HG03558 (cell line): ENCODE measurements around the gene ACVR1B.
"Not testable (repeated sequence)": the region's sequence is repeated elsewhere in the genome, so short reads cannot be mapped to it uniquely, and the experiment has no call there.

Experiments used
- ATAC-seq: cut with Tn5 transposase; IDR thresholded peaks from one replicate; pipeline ENCODE4 v1.9.1; 2021; ENCODE audit warnings: moderate number of reproducible peaks; ENCODE audit not compliant: unreplicated experiment; ENCODE audit errors: extremely low read depth

ACVR1B gene

DNA sequence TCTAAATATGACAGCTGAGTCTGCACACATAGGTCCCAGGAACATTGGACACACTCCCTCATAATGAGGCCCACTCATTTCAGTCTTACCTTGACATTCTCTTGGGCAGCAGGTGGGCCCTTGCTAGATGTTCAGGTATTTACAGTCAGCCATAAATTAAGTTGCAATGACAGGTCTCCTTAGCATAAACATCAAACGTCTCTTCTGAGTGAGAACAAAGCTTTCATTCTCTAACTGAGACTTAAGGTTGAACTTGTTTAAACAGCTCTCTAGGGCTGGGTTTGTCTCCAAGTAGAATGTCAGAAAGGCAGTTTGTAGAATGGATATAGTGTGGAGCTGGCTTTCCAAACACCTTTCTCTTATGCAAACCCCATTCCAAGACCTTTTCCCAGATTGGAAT lies 10.3 kb downstream of the ACVR1B start:
- ATAC-seq: no peak

DNA sequence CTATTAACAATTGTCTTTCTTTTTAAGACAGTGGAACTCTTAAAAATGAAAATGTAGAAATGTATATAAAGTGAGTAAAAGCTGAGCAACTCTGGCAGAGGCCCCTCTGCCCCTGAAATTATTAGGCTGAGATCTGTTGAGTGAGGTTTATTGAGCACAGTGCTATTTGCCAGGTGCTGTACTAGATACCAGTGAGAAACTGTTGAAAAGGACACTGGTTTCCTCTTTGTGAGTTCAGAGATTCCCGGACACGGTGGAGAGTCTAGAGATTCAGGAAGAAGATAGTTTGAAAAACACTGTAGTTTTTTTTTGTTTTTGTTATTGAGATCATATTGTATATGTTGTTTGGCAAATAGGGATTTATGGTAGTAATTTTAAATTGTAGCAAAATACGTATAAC lies 11.2 kb downstream of the ACVR1B start:
- ATAC-seq: no peak

DNA sequence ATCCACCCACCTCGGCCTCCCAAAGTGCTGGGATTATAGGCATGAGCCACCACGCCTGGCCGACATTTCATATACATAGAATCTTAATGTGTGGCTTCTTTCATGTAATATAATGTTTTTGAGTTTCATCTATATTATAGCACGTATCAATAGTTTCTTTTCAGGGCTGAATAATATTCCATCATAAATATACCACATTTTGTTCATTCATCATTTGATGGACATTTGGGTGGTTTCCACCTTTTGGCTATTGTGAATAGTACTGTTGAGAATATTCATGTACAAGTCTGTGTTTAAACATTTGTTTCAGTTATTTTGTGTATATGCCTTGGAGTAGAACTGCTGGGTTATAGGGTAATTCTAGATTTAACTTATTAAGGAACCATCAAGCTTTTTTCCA lies 12.0 kb downstream of the ACVR1B start:
- ATAC-seq: no peak

DNA sequence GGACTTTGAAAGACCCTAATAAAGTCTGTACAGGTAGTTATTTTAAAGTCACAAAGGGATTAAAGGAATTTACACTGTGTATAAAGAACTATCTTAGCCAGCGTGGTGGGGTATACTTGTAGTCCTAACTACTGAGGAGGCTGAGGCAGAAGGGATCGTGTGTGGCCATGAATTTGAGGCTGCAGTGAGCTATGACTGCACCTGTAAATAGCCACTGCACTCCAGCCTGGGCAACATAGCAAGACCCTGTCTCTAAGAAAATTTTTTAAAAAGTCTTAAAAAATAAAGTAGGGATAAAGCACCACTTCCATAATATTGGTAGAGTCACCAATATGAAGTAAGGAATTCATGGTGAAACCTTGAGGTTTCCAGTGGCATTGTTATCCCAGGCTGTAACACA lies 18.1 kb downstream of the ACVR1B start:
- ATAC-seq: no peak

DNA sequence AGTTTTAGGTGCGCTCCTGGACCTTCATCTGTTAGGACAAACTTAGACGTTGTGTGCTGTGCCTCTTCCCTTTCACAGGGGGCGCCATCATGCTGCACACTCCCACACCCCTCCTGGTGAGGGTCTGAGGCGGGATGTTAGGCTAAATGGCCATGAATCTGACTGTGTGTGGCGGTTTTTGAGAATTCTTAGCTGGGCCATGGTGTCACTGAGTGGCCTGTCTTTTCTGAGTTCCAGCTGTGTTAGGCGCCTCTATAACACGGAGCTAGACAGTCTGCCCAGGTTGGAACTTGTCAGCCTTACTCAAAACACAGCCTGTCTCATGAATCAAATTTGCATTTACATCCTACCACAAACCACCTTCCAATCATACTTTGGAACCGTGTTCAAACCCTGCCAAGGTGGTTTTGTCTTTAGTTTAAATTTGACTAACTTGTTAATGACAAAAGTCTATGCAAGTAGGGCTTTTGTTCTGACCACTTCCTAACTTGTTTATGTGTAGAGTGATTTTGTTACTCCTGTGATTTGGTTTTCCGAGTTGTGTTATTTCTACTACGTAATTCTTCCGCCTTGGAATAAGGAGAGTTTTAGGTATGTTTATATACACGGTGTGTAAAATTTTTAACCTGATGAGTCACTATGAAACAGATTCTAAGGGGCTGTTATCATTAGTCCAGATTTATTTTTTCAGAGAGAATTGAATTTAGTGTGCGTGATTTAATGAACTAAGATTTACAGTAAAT lies 19.6 kb downstream of the ACVR1B start:
- ATAC-seq: peak; percentile 78

DNA sequence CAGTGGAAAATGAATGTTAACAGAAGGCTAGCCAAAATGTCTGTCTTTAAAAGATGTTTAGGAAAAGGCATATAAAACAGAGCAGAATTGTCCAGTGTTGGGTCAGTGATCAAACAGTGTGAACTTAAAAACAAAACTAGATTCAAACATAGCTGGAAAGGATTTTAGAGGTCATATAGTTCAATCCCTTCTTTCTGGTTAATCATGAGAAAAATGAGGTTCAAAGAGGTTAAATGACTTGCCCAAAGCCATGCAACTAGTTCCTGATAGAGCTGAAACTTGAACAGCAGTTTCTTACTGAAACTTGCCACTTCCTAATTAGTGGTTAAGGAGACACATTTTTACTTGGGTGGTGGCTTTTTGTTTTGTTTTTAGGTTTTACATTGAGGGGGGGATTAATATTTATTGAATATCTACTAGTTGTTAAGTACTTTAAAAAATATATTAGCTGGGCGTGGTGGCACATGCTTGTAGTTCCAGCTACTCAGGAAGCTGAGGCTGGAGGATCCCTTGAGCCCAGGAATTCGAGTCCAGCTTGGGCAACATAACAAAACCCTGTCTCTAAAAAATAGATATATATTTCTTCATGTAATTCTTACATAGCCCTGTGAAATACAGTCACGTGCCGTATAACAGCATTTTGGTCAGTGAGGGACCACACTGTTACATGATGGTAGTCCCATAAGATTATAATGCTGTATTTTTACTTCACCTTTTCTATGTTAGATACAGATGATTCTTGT lies 20.4 kb downstream of the ACVR1B start:
- ATAC-seq: no peak

DNA sequence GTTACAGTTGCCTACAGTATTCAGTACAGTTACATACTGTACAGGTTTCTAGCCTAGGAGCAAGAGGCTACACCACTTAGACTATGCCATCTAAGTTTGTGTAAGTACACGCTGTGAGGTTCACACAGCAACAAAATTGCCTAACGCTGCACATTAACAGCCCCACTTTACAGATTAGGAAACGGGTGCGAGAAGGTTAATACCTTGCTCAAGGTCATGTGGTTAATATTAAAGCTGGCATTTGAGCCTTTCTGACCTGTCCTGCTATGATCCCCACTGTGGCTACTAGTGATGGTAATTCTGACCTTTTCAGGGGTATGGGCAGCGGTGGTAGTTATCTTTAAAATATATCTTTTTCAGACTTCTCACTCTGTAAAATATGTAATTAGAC lies 20.9 kb downstream of the ACVR1B start:
- ATAC-seq: no peak

DNA sequence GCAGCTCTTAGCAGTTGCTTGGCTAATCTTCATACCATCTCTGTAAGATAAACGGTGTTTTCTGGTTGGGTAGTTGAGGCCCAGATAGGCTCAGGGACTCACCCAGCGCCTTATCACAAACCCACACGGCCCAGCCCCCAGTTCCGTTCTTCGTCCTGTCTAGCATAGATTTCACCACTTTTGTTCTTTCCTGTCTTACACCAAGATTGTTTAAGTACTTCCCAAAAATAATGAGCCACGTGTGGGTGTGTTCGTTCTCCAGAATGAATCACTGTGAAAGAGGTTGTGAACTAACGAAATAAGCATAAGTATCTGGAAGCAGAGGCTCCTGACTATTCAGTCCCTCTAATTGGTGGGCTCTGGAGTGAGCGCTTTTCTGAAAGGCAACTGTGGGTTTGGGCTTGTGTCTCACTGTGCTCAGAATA lies 21.4 kb downstream of the ACVR1B start:
- ATAC-seq: no peak

DNA sequence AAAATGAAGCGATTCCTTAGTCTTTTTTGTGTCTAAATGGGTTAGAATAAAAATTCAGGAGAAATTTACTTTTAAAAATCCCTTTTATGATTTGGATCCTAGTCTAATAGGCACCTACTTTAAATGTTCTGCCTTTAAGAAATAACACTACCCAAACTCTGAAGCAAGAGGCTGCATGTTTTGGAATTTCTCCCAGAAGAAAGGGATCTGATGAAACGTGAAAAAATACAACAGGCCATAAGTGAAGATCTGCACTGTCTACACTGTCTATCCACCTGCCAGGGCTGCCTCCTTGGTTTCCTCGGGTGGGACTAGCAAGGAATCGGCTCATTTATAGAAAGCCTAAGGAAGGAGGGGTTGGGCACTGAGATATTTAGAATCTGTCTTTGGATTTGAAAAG lies 22.1 kb downstream of the ACVR1B start:
- ATAC-seq: no peak

DNA sequence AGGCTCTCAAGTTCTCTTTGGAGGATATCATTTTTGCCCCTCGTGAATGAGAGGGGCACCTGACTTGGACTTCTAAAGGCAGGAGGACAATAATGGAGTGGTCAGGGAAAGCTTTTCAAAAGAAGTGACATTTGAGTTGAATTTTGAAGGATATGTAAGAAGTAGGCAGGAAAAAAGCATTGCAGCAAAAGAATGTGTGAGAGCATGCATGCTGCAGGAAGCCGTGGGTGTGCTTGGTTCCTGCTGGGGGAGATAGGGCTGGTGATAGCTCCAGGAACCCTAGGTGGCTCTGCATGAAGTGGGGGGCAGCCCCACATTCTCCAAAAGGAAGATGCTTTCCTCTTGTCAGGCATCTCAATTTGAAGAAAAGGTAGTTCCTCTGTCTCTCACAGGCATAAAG lies 23.1 kb downstream of the ACVR1B start:
- ATAC-seq: no peak

DNA sequence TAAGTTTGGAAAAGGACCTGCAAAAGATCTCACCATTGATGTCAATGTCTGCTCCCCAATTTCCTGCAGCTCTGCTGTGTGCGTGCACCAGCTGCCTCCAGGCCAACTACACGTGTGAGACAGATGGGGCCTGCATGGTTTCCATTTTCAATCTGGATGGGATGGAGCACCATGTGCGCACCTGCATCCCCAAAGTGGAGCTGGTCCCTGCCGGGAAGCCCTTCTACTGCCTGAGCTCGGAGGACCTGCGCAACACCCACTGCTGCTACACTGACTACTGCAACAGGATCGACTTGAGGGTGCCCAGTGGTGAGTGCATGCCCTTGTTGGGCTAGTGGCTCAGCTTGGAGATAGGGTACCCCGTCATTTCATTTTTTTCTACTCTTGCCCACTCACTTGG lies 23.7 kb downstream of the ACVR1B start:
- ATAC-seq: no peak

DNA sequence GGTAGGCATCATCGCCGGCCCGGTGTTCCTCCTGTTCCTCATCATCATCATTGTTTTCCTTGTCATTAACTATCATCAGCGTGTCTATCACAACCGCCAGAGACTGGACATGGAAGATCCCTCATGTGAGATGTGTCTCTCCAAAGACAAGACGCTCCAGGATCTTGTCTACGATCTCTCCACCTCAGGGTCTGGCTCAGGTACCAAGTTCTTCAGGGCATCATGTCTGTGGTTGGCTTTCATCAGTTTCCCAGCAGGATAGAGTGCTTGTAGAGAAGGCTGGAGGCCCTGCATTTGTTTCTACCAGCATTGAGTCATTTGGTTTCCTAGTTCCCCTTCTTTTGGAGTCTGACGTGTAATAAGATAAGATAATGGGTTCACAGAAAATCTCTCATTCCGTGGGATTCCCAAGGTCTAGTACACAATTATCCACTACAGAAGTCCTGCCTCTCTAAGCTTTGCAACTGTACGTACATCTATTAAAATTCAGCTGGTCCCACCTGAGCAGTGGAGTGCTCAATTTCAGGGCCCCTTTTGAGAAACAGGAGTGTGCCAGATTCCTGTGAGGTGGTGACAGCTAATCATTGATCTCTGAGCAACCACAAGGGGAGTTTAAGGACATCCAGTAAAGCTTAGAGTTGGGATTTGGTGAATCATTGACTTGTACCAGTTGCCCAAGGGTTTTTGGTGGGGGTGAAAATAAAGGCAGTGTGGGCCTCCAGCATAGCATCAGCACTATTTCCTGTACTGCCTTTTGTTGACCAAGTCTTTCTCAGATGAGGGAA lies 25.1 kb downstream of the ACVR1B start:
- ATAC-seq: no peak

DNA sequence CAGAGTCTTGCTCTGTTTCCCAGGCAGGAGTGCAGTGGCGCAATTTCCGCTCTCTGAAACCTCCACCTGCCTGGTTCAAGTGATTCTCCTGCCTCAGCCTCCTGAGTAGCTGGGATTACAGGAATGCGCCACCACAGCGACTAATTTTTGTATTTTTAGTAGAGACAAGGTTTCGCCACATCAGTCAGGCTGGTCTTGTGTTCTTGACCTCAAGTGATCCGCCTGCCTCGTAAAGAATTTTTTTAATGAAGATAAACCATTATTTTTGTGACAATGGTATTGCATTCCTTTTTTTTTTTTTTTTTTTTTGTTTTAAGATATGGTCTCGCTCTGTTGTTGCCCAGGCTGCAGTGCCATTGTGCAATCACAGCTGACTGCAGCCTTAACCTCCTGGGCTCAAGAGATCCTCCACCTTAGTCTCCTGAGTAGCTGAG lies 25.8 kb downstream of the ACVR1B start:
- ATAC-seq: no peak

DNA sequence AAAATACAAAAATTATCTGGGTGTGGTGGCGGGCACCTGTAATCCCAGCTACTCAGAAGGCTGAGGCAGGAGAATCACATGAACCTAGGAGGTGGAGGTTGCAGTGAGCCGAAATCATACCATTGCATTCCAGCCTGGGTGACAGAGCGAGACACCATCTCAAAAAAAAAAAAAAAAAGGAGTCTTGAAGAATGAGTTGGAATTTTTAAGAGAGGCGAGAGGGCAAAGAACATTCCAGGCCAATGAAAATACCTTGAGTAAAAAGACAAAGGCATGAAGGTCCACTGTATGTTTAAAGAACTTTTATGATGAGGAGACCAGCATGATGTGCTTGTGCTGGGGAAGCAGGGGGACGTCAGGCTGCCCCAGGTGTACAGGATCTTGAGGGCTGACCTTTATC lies 27.8 kb downstream of the ACVR1B start:
- not testable (repeated sequence) for ATAC-seq

DNA sequence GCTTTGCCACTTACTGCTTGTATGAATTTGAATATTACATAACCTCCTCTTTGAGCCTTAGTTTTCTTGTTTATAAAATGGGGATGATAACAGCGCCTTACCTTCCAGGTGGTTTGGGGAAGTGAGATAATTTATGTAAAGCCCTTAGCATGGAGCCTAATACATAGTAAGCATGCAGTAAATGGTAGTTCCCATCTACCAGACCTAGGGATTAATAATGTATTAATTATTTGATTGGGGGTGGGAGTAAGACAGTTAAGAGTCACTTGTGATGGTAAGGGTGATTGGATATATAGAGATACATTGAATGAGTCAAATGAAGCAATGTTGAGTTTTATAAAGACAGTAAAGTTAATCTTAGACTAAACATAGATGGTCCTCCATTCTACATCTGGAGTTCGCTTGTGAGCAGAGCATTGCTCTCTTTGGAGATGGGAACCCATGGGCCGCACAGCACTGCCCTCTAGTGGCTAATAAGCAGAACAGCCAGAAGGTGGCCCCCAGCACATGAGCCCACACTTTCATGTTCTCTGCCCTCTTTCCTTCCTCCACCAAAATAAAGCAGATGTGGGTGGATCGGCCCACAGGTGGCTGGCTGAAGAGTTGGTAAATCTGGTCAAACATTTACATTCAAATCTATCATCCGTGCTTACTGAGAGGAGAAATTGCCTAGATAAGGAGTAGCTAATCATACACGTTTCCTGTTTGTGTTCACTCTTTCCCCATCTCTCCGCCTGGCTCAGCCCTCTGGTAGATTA lies 28.7 kb downstream of the ACVR1B start:
- no peak for ATAC-seq

DNA sequence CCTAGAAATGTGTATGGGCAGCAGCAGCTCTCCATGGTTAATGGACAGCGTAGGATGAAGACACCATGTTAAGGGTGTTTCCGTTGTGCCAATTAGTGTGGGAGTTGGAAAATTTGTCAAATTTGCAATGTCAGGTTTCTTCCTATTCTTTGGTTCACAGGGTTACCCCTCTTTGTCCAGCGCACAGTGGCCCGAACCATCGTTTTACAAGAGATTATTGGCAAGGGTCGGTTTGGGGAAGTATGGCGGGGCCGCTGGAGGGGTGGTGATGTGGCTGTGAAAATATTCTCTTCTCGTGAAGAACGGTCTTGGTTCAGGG lies 29.3 kb downstream of the ACVR1B start:
- ATAC-seq: no peak

DNA sequence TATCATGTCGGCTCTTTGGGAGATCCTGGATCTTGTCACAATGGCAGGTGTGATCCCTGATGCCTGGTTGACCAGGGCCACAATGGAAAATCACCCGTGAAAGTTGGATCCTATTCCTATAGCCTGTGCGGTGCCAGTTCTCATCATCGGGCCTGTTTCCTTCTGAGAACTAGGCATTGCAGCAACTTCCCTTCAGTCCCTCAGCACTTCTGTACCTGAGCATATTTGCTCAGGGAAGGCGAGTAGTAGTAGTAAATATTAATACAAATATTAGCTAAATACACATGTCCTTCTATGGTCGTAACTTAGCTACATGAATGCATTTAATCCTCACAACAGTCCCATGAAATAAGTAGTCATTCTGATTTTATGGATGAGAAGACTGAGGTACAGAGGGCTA lies 33.2 kb downstream of the ACVR1B start:
- ATAC-seq: no peak

DNA sequence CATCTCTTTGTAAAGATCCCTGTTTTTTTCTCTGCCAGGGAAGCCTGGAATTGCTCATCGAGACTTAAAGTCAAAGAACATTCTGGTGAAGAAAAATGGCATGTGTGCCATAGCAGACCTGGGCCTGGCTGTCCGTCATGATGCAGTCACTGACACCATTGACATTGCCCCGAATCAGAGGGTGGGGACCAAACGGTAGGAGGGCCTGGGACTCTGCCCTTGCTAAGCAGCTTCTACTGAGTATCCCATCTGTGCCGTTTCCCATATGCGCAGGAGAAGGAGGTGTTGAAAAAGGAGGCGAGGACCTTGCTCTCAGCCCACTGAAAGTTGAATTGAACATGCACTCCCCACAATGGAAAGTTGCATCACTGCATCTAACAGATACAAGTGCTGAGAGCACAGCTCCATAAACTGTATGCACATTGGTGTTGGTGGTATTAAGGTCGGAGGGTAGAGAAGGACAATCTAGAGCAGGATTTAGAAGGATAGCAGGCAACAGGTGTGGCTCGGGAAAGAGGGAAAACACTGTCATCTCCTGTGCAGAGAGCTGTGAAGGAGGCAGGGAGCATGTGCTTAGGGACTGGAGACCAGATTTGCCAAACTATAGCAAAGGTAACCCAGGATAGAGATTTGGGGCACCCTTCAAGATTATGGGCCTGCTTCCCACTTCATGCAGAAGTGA lies 33.8 kb downstream of the ACVR1B start:
- ATAC-seq: no peak

DNA sequence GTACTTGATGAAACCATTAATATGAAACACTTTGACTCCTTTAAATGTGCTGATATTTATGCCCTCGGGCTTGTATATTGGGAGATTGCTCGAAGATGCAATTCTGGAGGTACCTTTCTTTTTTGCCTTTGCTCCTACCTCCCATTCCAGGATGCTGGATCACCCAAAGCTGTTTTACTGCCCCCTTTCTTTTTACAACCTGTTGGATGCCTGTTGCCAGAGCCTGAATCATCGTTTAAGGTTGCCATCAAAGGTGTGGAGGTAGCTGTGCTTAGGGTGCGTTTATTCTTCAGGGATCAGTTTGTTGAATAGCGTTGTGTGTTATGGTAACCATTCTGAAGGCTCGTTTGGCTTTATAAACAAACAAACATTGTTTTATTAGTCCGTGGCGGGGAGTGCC lies 35.3 kb downstream of the ACVR1B start:
- no peak for ATAC-seq

DNA sequence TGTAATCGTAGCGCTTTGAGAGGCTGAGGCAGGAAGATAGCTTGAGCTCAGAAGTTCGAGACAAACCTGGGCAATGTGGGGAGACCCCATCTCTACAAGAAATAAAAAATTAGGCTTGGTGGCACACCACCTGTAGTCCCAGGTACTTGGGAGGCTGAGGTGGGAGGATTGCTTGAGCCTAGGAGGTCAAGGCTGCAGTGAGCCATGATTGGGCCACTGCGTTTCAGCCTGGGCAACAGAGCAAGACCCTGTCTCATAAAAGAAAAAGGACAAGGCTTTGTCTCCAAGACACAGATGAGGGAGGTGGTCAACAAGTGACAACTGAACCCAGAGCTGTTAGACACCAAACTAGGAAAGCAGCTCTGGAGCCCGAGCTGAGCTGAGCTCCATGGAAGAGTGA lies 40.7 kb downstream of the ACVR1B start:
- no peak for ATAC-seq
